Parathyroid adenoma (tissue), 2 donors: Measurements from ENCODE around the gene RPH3AL.

Experiments used
- H2AFZ ChIP-seq: fragments of 300-600 bp; sonication (generic); one replicate; pipeline ENCODE4 v1.7.0; 2017; ENCODE audit warnings: antibody characterized with exemption, mild to moderate bottlenecking
- H3K27ac ChIP-seq: fragments of 300-600 bp; sonication (generic); one replicate; pipeline ENCODE4 v1.7.0; 2017
- H3K27me3 ChIP-seq: fragments of 300-600 bp; sonication (generic); one replicate; pipeline ENCODE4 v1.7.0; 2017; ENCODE audit warnings: low read length; ENCODE audit not compliant: control insufficient read depth, insufficient read depth
- H3K36me3 ChIP-seq: fragments of 300-600 bp; sonication (generic); one replicate; pipeline ENCODE4 v1.7.0; 2017; ENCODE audit warnings: low read length; ENCODE audit not compliant: control insufficient read depth, insufficient read depth
- H3K4me1 ChIP-seq: fragments of 300-600 bp; sonication (generic); one replicate; pipeline ENCODE4 v1.7.0; 2017; ENCODE audit warnings: control low read depth
- H3K4me2 ChIP-seq: fragments of 300-600 bp; sonication (generic); one replicate; pipeline ENCODE4 v1.7.0; 2017; ENCODE audit warnings: low read length
- H3K4me3 ChIP-seq: fragments of 300-600 bp; sonication (generic); one replicate; pipeline ENCODE4 v1.7.0; 2017; ENCODE audit warnings: low read depth, low read length
- H3K79me2 ChIP-seq: fragments of 300-600 bp; sonication (generic); one replicate; pipeline ENCODE4 v1.7.0; 2017; ENCODE audit warnings: control low read depth
- H3K9ac ChIP-seq: fragments of 300-600 bp; sonication (generic); one replicate; pipeline ENCODE4 v1.7.0; 2017; ENCODE audit warnings: mild to moderate bottlenecking
- H3K9me3 ChIP-seq: fragments of 300-600 bp; sonication (generic); one replicate; pipeline ENCODE4 v1.7.0; 2017; ENCODE audit warnings: low read length; ENCODE audit not compliant: control insufficient read depth
- CTCF ChIP-seq: fragments of 300-600 bp; sonication (generic); IDR thresholded peaks from one replicate; pipeline ENCODE4 v1.7.0; 2017; ENCODE audit warnings: antibody characterized with exemption, mild to moderate bottlenecking
- donor health status: primary hyperparathyroidism.

RPH3AL gene

GRCh38 chr17:298791-299450, 53.7 kb downstream of the RPH3AL start:
- H3K27me3 ChIP-seq, result no peaks in the 10 kb centered on the region
- no peaks in the 10 kb centered on the region for H3K4me1 ChIP-seq
- no peak overlapping the region for H3K4me2 ChIP-seq
- no peak overlapping the region for H3K9ac ChIP-seq
- TF ChIP-seq CTCF, result no peak
- no peak overlapping the region for H3K4me3 ChIP-seq
- no peak overlapping the region for H3K27ac ChIP-seq
- no peak overlapping the region for H2AFZ ChIP-seq
- H3K79me2 ChIP-seq, result no peaks in the 10 kb centered on the region
- H3K36me3 ChIP-seq, result no peaks in the 10 kb centered on the region
- H3K9me3 ChIP-seq, result no peaks in the 10 kb centered on the region

- no peaks in the 10 kb centered on the region for H3K36me3 ChIP-seq
- H3K27ac ChIP-seq, result no peak overlapping the region
- no peaks in the 10 kb centered on the region for H3K79me2 ChIP-seq
- no peaks in the 10 kb centered on the region for H3K27me3 ChIP-seq
- no peaks in the 10 kb centered on the region for H3K9me3 ChIP-seq
- H2AFZ ChIP-seq, result no peak overlapping the region
- no peak overlapping the region for H3K4me2 ChIP-seq
- no peak for TF ChIP-seq CTCF
- H3K4me3 ChIP-seq, result no peak overlapping the region
- no peaks in the 10 kb centered on the region for H3K4me1 ChIP-seq
- H3K9ac ChIP-seq, result no peak overlapping the region
Measured at GRCh38 chr17:297758-298157, 54.8 kb downstream of the RPH3AL start.

GRCh38 chr17:296906-297690, 55.5 kb downstream of the RPH3AL start:
- Histone ChIP-seq H3K79me2 (no peaks in the 10 kb centered on the region), H3K4me3 (no peak overlapping the region)

GRCh38 chr17:296379-296778, 56.2 kb downstream of the RPH3AL start:
- H2AFZ ChIP-seq, result no peak overlapping the region
- H3K4me3 ChIP-seq, result no peak overlapping the region
- H3K9ac ChIP-seq, result no peak overlapping the region
- H3K9me3 ChIP-seq, result no peaks in the 10 kb centered on the region
- no peaks in the 10 kb centered on the region for H3K79me2 ChIP-seq
- H3K4me2 ChIP-seq, result no peak overlapping the region
- H3K27me3 ChIP-seq, result no peaks in the 10 kb centered on the region
- no peaks in the 10 kb centered on the region for H3K4me1 ChIP-seq
- no peak overlapping the region for H3K27ac ChIP-seq
- no peak for TF ChIP-seq CTCF
- H3K36me3 ChIP-seq, result no peaks in the 10 kb centered on the region

More at GRCh38 chr17:296906-297690, 55.5 kb downstream of the RPH3AL start:
- Histone ChIP-seq H3K9ac (no peak overlapping the region), H3K4me2 (no peak overlapping the region), H3K9me3 (no peaks in the 10 kb centered on the region), H3K36me3 (no peaks in the 10 kb centered on the region), H3K27me3 (no peaks in the 10 kb centered on the region), H3K27ac (no peak overlapping the region), H3K4me1 (no peaks in the 10 kb centered on the region), H2AFZ (no peak overlapping the region)
- TF ChIP-seq CTCF, result no peak
